HepG2 (cell line): ENCODE results near the gene C6orf132. TPM values are rescaled to one million over a fixed set of nuclear protein-coding genes. Genes with fewer than 3 reads are reported as not detected.

ENCODE experiments used
- CHCHD3 ChIP-seq: sonication (generic); formaldehyde crosslinking; IDR thresholded peaks from 2 replicates; pipeline ENCODE4 v1.8.0; 2022; ENCODE audit warnings: mild to moderate bottlenecking, missing genetic modification reagents, moderate library complexity
- CREB3 ChIP-seq: sonication (generic); formaldehyde crosslinking; IDR thresholded peaks from 2 replicates; pipeline ENCODE4 v1.5.0; 2020; ENCODE audit warnings: missing genetic modification reagents
- E2F5 ChIP-seq: sonication (generic); formaldehyde crosslinking; conservative IDR thresholded peaks from 2 replicates; pipeline ENCODE4 v1.4.0; 2020; ENCODE audit warnings: missing genetic modification reagents
- HES4 ChIP-seq: sonication (generic); formaldehyde crosslinking; IDR thresholded peaks from 2 replicates; pipeline ENCODE4 v1.9.0; 2021; ENCODE audit warnings: mild to moderate bottlenecking, missing genetic modification reagents, borderline replicate concordance
- HHEX ChIP-seq: IDR thresholded peaks from 2 replicates; pipeline ENCODE4 v1.6.1; 2016; ENCODE audit warnings: control low read depth
- MAZ ChIP-seq, 2 experiments: sonication (generic) in 1 of 2; formaldehyde crosslinking in 1 of 2; IDR thresholded peaks; 2 replicates each; pipeline versions ENCODE4 v1.5.0 to v1.6.1; 2012 to 2020; ENCODE audit warnings: low read depth in 2 of 2, mild to moderate bottlenecking in 2 of 2, borderline replicate concordance in 1 of 2, improper control_type of control experiment in 1 of 2, low read length in 1 of 2, missing genetic modification reagents in 1 of 2, moderate library complexity in 1 of 2
- NR3C1 ChIP-seq: sonication (generic); formaldehyde crosslinking; IDR thresholded peaks from 2 replicates; pipeline ENCODE4 v1.4.0; 2020; ENCODE audit warnings: missing genetic modification reagents
- RELA ChIP-seq: sonication (generic); formaldehyde crosslinking; IDR thresholded peaks from 2 replicates; pipeline ENCODE4 v1.4.0; 2020; ENCODE audit warnings: missing genetic modification reagents
- REST ChIP-seq, 2 experiments: IDR thresholded peaks; 2 replicates each; pipeline ENCODE4 v1.6.1; 2011 to 2012; ENCODE audit warnings: low read length in 2 of 2, borderline replicate concordance in 1 of 2, low read depth in 1 of 2, mild to moderate bottlenecking in 1 of 2, moderate library complexity in 1 of 2
- SETDB1 ChIP-seq: sonication (generic); formaldehyde crosslinking; IDR thresholded peaks from 2 replicates; pipeline ENCODE4 v1.5.1; 2020; ENCODE audit warnings: missing genetic modification reagents, mild to moderate bottlenecking, borderline replicate concordance
- ZGPAT ChIP-seq: IDR thresholded peaks from 2 replicates; pipeline ENCODE4 v1.6.1; 2016; ENCODE audit warnings: mild to moderate bottlenecking
- ZNF280D ChIP-seq: sonication (generic); formaldehyde crosslinking; IDR thresholded peaks from 2 replicates; pipeline ENCODE4 v1.5.1; 2020; ENCODE audit warnings: mild to moderate bottlenecking, missing genetic modification reagents
- ZNF550 ChIP-seq: sonication (generic); formaldehyde crosslinking; IDR thresholded peaks from 2 replicates; pipeline ENCODE4 v1.4.0; 2020; ENCODE audit warnings: mild to moderate bottlenecking, missing genetic modification reagents, borderline replicate concordance
- ZNF614 ChIP-seq: IDR thresholded peaks from 2 replicates; pipeline ENCODE4 v1.6.1; 2018; ENCODE audit warnings: missing biosample characterization, missing genetic modification reagents, inconsistent platforms, borderline replicate concordance
- ZNF773 ChIP-seq: sonication (generic); formaldehyde crosslinking; IDR thresholded peaks from 2 replicates; pipeline ENCODE4 v1.4.0; 2020; ENCODE audit warnings: missing genetic modification reagents, borderline replicate concordance
- ZNF83 ChIP-seq: sonication (generic); formaldehyde crosslinking; IDR thresholded peaks from 2 replicates; pipeline ENCODE4 v1.4.0; 2020; ENCODE audit warnings: missing genetic modification reagents, mild to moderate bottlenecking, borderline replicate concordance
- polyA plus RNA-seq, 8 experiments: library from polyadenylated mRNA; depleted of rRNA in 3 of 8; stranded (reverse) in 7 of 8; unstranded in 1 of 8; fragments of >200 nt; fragmentation: Illumina TruSeq in 4 of 8; extraction: Trizol in 4 of 8; gene quantifications; 2 replicates each; pipeline versions ENCODE4 v1.2.1 to v1.2.3, GENCODE V29; 2011 to 2016; ENCODE audit warnings: low read depth in 4 of 8, missing spikeins in 1 of 8, mixed read lengths in 1 of 8; ENCODE audit not compliant: insufficient read depth in 1 of 8
- total RNA-seq, 5 experiments: library from RNA; depleted of rRNA; stranded (reverse); fragments of >200 nt; fragmentation: Illumina TruSeq; extraction: Trizol; gene quantifications; 2 replicates each; pipeline ENCODE4 v1.2.3, GENCODE V29; 2016; ENCODE audit warnings: low read depth in 1 of 5

The C6orf132 gene
- total and polyA plus RNA-seq, 2 of the 13 experiments (the other 11 are each of a cell fraction or from before 2014, with no cell fraction given), result 0.78 to 3.0 TPM

- TF ChIP-seq REST (IDR thresholded peaks at IDR 0.05; ENCODE audit: borderline replicate concordance in 1 of 2, low read depth in 1 of 2, low read length in 2 of 2) (no peak), CREB3 (CRISPR knock-in tag) (no peak), HHEX (CRISPR knock-in tag) (no peak), E2F5 (CRISPR knock-in tag) (no peak), NR3C1 (CRISPR knock-in tag) (no peak), ZNF773 (CRISPR knock-in tag) (no peak), ZNF280D (no peak), ZNF83 (CRISPR knock-in tag) (no peak), SETDB1 (no peak), RELA (CRISPR knock-in tag) (no peak), HES4 (no peak), MAZ (IDR thresholded peaks at IDR 0.05; ENCODE audit: borderline replicate concordance, low read depth, low read length) (no peak), MAZ (CRISPR knock-in tag; IDR thresholded peaks at IDR 0.05; ENCODE audit: low read depth) (no peak), CHCHD3 (no peak), ZNF550 (no peak), ZGPAT (CRISPR knock-in tag) (peak; percentile 60; the same call in 1 of the 2 replicates), ZNF614 (CRISPR knock-in tag) (no peak)
Measured at GRCh38 chr6:42106112-42107023, 36.1 kb downstream of the C6orf132 start (continued).
